Middle frontal gyrus (tissue), 1 donor: ENCODE results near the gene TMUB1.

ENCODE experiments used
- DNase-seq: peaks from one replicate; pipeline ENCODE4 v3.0.0-alpha.2; 2015; ENCODE audit warnings: low spot score; ENCODE audit errors: extremely low spot score

TMUB1 gene, protein sequence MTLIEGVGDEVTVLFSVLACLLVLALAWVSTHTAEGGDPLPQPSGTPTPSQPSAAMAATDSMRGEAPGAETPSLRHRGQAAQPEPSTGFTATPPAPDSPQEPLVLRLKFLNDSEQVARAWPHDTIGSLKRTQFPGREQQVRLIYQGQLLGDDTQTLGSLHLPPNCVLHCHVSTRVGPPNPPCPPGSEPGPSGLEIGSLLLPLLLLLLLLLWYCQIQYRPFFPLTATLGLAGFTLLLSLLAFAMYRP

DNA sequence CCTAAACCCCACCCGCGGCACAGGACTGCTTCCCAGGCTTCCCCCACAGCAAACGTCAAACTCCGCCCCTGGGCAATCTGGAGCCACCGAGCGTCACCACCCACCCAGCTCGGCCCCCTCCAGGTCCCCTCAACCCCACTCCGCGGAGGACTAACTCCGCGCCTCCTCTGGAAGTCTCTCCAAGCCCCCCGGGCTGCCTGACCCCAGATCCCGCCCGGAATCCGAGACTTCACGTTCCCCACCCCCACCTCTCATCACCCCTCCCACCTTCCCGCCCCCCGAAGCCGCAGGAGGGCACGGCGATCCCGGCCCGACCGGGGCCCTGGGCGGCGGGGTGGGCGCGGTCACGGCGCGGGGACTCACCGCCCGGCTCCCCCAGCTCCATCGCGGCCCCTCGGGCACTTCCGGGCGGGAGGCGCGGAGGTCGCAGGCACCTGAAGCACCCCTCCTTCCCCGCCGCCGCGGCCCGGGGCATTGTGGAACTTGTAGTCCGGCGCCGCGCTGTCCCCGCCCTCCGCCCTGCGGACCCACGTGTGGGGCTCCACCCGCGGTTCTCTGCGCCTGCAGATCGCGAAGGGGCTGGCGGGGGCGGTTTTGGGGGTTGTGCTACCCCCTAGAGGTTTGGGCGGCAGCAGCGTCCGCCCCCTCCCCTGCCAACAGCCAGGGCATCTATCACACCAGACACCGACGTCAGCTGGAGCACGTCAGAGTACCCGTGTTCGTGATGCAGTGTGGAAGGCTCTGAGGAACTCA, at the start of gene TMUB1:
Gene TMUB1 (minus strand): TSS at position 423 of the 753 bp plus-strand sequence. CDS start 930 bp downstream, outside the sequence.
- DNase-seq = no peak

DNA sequence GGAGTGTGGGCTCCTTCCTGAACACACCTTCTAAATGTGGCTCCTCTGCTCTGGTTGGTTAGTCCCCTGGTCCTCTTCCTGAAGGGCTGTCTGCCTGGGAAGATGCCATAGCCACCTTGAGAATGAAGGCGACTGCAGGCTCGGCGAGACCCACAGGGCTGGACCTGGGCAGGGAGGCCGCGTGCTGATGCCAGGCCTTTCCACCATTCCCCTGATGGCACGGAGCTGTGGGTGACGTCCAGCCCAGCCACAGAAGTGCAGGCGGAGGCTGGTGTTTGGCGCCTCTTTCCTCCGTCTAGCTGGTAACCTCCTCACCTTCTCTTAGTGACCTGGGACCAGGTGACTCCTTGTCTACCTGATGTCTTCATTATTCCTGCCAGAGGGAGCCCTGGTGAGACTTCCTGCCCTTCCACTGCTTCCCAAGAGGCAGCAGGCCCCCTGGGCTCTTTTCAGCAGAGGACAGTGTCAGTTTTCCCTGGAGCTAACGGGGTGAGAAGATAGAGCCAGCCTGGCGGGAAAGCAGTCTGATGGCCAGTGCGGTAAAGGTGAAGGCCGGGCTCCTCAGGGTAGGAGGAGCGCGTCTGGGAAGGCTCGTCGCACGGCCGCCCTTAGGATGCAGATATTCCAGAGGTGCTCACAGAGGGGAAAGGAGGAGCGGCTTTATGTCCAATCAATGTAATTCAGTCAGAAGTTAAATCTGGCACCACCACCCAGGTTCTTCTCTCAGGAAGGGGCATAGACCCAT, 49.3 kb upstream of the TMUB1 start:
- DNase-seq = no peak

DNA sequence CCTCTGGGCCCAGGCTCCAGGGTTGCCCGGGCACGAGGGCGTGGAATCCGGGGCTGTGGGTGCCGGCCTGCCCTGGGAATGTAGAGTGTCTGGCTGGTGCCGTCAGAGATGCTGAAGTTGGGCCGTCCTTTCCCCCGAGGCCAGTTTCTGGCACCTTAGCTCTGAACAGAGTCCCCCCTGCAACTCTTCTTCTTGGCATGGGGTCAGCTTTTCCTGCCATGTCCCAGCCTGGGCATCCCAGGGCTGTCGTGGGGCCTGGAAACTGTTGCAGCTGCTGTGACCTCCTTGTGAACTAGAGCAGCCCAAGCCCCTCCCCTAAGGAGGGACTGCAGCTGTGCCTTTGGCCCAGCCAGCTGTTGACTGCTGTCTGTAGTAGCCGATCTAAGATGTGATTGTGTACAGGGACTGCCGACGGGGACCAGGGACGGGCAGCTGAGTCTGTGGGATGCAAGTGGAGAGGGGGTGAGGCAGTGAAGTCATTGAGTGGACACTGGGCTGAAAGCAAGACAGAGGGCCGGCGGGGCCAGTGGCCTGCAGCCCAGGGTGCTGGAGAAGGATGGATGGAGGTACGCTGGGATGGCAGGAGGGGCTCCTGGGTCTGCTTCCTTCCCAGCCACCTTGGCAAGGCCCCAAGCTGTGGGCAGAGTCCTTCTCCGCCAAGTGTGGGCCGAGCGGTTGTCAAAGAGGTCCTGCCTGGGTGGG, 48.5 kb upstream of the TMUB1 start:
- peak; percentile 57 for DNase-seq

DNA sequence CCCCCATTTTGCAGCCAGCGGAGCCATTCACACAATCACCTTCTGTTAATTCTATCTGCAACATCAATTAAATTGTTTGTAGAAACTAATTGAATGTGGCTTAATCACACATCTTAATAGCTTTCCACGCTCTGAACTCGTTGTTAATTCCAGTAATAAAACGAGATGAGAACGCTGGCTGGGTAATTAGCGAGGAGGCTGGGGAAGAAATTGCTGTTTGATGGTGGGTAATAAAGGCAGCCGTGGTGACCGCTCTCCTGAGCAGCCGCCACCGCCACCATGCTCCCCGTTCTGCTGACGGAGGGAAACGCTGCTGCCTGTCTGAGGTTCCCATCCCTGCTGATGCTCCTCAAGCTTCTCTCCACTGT, 47.9 kb upstream of the TMUB1 start:
- DNase-seq = no peak

DNA sequence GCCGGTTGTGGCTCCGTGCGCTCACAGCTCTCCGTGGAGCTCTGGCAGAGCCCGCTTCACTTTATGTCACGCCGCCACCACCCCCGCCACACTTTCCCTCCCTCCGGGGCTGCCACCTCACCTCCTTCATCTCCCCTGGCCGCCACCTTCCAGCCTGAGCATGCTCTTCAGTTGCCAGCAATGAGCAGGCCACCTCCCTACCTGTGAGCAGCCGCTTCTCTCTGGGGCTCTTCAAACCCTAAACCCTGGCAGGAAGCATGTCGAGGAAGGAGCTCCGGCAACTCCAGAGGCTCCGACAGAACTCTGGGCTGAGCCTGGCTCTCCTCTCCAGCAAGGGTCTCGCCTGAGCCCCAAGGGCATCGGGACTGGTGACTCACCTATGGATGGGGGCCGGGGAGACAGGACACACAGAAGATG, 47.5 kb upstream of the TMUB1 start:
- no peak for DNase-seq

DNA sequence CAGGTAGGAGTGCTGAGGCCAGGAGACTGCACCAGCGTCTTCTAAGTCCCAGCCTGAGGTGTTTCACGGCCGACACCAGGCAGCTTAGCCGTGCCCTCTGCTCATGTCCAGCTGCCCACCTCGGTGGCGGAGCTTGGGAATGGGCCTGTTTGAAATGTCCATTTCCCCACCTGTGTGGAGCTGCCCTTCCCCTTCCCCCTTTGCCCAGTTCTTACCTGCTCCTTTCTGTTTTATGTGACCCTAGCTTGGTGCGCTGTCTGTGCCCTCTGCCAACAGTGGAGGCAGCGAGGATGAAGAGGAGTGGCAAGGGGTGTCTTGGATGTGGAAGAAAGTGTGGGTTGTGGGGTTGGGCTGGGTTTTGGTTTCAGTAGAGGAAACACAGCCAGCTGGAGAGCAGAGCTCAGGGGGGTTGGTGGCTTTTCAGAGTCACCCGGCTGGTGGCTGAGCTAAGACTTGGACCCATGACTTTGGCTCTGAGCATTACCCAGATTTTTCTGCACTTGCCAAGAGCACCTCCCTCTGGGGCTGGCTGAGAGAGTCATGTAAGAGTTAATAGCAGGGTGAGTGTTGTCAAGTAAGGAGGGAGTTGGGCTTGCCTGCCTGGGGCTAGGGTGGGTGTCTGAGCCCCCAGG, 46.8 kb upstream of the TMUB1 start:
- DNase-seq = no peak

DNA sequence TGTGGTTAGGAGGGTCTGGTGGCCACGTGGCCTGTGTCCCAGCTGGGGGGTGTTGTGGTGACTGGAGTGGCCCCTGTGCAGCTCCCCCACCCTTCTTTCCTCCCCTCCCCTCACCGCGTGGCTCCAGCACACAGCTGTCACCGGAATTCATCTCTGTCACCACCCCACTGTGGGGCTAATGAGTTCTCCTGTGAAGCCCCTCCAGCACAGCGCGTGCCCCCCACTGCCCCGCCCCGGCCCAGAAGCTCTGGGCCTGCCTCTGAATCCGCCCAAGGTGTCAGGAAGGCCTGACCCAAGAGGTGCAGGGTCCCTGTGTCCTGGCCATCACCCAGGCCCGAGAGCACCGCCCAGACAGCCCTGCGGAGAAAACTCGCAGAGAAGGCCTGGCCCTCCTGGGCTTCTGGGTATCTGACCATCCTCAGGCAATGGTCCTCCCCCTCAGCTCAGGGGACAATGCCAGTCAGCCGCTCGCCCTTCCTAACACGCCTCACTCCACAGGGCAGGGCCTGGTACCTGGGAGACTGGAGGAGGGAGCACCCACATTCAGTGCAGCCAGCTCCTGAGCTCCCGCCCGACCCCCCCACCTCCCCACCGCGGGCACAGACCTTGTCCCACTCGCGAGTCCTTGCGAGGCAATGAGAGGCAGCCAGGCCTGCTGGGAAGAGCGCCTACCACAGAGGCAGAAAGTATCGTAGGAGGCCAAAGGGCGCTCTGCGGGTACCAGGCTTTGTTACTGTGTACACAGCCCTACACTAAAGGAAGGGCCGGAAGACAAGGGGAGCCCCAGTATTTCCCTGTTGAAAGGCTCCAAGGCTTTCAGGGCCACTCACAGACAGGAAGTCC, 46.0 kb upstream of the TMUB1 start:
- no peak for DNase-seq

DNA sequence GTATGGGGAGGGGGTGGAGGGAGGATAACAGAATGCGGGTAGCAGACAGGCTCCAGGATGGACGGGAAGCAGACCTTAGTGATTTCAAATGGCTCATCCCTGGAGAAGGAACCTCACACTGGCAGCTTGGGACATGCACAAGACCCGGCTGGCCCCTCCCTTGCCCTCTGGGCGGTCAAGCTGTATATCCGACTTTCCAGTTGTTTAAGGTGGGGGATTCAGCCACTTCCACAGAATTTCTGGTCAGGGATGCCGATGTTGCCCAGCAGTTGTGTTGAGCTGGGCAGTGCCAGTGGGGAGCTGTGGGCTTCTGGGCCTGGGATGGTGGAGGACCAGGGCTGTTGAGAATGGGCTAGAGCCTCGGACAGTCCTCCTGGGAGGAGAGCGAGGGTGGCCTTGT, 45.4 kb upstream of the TMUB1 start:
- no peak for DNase-seq

DNA sequence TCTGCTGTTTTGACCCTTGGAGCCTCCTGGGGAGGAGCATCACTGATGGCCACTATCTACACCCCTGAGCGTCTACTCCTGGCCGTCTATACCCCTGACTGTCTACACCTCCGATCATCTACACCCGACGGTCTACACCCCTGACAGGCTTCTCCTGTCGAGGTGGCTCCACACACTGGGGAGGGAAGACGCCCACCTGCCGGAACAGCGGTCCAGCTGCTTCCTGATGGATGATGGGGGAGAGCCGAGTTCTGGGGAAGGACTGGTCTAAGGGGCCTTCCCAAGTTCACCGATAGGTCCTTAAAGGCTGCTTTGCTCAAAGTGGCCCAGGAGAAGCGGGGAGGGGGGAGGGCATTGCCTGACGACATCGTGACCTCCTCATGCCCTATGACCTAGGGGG, 44.9 kb upstream of the TMUB1 start:
- DNase-seq = no peak

DNA sequence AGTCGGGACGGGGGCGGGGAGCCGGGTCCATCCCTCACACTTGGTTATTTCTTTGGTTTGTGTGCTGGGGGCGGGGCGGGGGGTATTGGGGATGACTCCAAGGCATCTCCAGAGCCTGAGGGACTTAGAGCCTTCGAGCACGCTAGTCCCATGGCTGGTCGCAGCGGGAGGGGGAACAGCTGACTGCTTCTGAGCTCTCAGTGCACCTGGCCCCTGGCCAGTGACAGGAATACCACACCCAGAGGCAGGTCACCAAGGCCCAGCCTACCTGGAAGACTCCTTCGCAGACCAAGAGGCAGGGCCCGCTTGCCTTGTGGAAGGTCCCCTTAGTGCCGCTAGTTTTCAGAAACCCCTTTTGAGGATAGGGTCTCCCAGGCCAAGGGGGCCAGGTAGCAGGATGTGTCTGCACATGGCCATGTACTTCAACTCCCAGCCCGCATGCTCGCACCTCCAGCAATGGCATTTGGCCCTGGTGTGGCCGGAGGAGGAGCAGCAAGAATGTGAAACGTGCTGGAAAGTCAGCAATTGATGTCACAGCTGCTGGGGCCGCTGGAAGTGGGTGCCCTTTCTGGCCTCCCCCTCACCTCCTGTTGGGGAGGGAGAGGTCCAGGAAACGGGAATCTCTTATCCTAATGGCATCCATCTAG, 43.3 kb upstream of the TMUB1 start:
- DNase-seq = no peak

DNA sequence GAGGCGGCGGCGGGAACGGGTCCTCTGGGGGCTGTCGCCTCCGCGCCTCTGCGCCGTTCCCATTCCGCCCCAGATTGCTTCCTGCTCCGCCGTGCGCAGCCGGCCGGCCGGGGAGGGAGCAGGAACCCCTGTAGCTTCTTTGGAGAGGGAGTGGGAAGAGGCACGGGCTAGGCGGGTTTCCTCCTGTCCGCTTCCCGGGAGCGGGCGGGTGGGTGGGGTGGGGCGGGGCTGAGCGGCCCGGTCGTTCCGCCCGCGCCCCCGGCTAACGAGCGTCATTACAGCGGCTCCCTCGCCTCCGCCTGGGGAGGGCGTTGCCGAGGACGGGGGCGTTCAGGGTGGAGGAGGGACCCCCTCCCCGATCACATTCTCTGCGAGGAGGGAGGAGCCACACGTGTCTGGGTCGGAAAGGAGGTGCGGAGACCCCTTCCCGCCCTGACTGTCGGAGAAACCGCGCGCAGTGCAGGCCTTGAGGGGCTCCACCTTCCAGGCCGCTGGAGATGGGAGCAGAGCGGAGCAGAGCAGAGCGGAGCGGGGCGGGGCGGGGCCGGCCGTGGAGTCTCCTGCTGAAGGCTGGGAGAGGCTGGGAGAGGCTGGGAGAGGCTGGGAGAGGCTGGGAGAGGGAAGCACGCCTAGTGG, 42.7 kb upstream of the TMUB1 start:
- DNase-seq = no peak

DNA sequence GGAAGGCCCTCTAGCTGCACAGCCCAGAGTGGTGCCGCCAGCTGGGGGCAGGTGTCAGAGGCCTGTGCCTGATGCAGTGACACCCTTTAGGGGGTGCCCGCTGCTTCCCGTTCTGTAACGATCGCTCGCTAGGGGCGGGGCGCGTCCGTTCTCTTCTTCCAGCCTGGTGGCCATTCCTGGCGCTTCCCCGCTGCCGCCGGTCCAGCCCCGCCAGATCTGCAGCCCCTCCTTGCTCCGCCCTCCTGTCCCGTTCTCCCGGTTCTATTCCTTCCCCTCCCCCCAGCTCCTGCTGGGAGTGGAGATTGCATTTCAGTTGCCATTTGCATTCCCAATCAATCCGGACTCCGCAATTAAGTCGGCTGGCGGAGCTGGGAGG, 42.2 kb upstream of the TMUB1 start:
- no peak for DNase-seq

DNA sequence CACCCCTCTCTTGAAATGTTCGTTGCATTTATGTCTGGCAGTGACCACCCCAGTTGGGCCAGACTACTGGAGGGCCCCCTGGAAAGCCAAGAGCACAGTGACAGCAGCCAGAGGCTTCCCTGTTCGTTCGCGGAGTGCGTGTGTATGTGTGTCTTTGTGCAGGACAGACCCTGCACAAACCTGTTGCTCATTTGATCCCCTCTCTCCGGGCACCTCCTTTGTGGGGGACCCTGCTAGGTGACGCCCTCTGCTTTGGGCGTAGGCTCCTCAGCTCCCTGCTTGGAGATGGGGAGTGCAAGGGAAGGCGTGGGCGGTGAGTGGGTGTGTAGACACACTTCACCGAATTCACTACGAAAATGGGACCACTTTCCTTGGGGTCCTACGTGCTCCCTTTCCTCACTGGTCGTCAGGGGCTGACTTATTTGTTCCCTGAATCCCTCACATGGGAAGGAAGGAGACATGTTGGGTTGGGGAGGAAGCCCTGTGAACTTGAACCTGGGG, 41.7 kb upstream of the TMUB1 start:
- DNase-seq = no peak

DNA sequence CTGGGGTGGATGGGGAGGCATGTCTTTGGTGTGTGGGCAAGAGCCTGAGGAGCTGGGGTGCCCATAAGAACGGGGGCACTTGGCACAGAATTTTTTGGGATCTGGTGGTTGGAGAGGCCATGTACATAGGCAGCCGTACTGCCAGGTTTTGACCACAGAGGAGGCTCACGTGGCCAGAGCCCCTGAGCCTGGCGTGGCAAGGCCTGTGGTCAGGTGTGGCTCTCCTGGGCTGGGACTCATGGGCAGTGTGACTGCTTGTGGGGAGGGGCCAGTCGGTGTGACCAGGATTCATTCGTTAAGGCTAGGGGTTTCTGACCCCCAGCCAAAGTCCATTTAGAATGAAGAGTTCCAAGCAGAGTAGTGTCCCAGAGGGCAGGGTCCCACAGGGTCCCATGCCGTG, 41.2 kb upstream of the TMUB1 start:
- DNase-seq = no peak

DNA sequence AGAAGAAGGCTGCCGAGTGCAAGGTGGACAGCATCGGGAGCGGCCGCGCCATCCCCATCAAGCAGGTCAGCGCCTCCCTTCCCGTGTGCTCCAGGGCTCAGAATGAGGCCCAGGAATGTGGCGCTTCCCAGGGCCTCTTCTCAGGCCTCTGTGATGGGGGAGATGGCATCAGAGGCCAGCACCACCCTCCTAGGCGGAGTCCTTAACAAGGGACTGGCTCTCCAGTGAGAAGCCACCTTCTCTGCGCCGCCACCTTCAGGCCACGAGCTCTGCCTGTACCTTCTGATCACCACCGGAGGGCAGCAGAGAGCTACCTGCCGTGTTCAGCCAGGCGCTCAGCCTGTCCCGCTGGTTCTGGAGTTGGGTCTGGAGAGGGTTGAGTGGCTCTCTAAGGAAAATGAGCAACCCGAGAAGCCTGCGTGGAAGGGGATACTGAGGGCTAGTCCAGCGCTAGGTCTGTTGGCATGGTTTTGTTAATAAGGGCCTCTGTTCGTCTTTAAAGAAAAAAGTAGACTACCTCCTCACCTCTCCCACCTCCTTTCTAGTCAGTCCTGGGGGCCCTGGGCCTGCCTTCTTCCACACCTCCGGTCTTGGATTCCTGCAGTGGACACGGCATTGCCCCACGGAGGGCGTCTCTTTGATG, 40.6 kb upstream of the TMUB1 start:
- peak; percentile 84 for DNase-seq

DNA sequence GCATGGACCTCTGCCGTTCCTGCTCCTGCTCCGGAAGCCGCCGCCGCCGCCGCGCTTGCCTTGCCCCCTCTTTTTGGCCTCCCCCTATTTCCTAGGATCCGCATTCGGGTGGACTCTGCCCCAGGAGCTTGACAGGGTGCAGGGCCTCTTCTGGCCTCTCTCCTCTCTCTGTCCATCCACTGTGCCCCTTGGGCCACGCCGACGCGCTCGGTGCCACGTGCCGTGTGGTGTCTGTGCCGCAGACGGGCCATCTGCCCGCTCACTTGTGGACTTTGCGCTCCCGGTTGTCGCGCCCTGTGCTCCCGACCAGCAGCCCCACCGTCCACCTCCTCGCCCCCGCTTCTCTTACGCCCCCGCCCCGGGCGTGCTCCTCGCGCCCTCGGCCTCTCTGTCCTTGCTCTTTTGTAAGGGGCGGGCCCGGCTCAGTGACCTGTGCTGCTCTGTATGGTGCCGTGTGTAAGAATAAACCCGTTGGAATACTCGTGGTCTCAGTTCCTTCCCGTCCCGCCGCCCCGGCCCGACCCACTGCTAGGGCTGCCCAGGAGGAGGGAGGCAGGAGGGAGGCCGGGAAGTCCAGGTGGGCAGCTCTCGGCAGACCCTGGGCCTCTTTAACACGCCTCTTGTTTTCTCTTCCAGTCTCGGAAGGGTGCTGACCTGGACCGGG, 40.0 kb upstream of the TMUB1 start:
- no peak for DNase-seq

DNA sequence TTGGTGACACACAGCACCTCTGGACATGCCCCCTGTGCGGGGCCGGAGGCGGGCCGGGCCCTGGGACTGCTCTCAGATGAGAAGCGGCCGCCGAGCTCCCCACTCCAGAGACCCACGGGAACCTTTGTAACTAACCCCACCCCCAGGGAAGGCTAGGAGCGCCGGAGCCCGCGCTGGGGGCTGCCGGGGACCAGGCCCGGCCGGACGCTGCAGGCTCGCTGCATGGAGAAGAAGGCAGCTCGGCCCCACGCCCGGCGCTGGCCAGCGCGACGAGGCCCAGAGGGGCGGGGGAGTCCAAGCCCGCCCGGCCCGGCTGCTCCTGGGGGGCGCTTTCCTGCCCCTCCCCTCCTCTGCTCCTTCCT, 39.5 kb upstream of the TMUB1 start:
- DNase-seq = no peak

DNA sequence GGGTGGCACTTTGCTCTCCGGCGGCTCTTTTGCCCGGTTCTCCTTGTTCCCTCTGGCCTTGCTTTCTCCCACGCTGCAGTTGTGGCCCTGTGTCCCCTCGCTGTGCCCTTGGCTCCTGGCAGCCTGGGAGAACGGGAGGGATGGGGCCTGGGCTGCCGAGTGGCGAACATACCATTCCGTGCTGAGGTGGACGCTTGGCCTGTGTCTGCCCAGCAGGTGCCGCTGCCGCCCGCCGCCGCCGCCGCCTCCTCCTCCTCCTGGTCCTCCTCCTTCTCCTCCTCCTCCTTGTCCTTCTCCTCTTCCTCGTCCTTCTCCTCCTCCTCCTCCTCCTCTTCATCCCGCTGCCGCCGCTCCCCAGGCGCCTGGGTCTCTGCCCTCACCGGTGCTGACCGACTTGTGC, 39.0 kb upstream of the TMUB1 start:
- no peak for DNase-seq
